Measurements from ENCODE around the gene BIRC6.

BIRC6 gene

GRCh38 chr2:32663864-32664263, 307.0 kb downstream of the BIRC6 start:
- Mint-ChIP-seq H3K9me3 (no peaks in the 10 kb centered on the region), H3K36me3 (ENCODE audit: low read depth) (peaks cover 20% of the 10 kb centered on the region), H3K4me1 (ENCODE audit: low read depth) (peaks cover 2% of the 10 kb centered on the region), H3K27me3 (ENCODE audit: low read depth) (no peaks in the 10 kb centered on the region), H3K4me3 (no peak overlapping the region), H3K27ac (no peak overlapping the region)

GRCh38 chr2:32666704-32667103, 309.9 kb downstream of the BIRC6 start:
- H3K4me1 Mint-ChIP-seq (ENCODE audit: low read depth): no peaks in the 10 kb centered on the region
- H3K4me3 Mint-ChIP-seq: no peak overlapping the region
- no peaks in the 10 kb centered on the region for H3K27me3 Mint-ChIP-seq (ENCODE audit: low read depth)
- no peak overlapping the region for H3K27ac Mint-ChIP-seq
- peaks cover 14% of the 10 kb centered on the region for H3K36me3 Mint-ChIP-seq (ENCODE audit: low read depth)
- no peaks in the 10 kb centered on the region for H3K9me3 Mint-ChIP-seq

GRCh38 chr2:32668254-32668653, 311.4 kb downstream of the BIRC6 start:
- H3K27me3 Mint-ChIP-seq (ENCODE audit: low read depth): no peaks in the 10 kb centered on the region

More at GRCh38 chr2:32668254-32668653, 311.4 kb downstream of the BIRC6 start:
- peaks cover 18% of the 10 kb centered on the region for H3K36me3 Mint-ChIP-seq (ENCODE audit: low read depth)
- H3K4me3 Mint-ChIP-seq: no peak overlapping the region
- H3K4me1 Mint-ChIP-seq (ENCODE audit: low read depth): no peaks in the 10 kb centered on the region
- H3K27ac Mint-ChIP-seq: no peak overlapping the region
- H3K9me3 Mint-ChIP-seq: no peaks in the 10 kb centered on the region
